T-cell (primary cell): ENCODE measurements around the gene ZNF723. TPM values are rescaled to one million over a fixed set of nuclear protein-coding genes. Genes with fewer than 3 reads are reported as not detected.
"Not testable (repeated sequence)": the region's sequence is repeated elsewhere in the genome, so short reads cannot be mapped to it uniquely, and the experiment has no call there.

Source experiments
- ATAC-seq, 4 experiments: fragments of 200-7000 bp in 3 of 4; fragments of 150-1000 bp in 1 of 4; cut with Tn5 transposase; replicated peaks in 1 of 4; 1 replicate in 3 of 4; 2 replicates in 1 of 4; pipeline ENCODE4 v1.10.0; 2021; ENCODE audit warnings: moderate library complexity in 3 of 4, mild to moderate bottlenecking in 2 of 4, moderate number of reproducible peaks in 1 of 4
- CTCF ChIA-PET, 2 donors: fragments of 300-600 bp; sonication (Branson Sonifier 250); formaldehyde crosslinking; loops; one replicate each; lab custom pipeline; 2022; ENCODE audit warnings: antibody characterized with exemption in 2 of 2; lab: Charles Lee
- POLR2A ChIA-PET, 2 donors: fragments of 300-600 bp; sonication (Branson Sonifier 250); formaldehyde crosslinking; loops; one replicate each; lab custom pipeline; 2022; ENCODE audit warnings: antibody characterized with exemption in 2 of 2; lab: Charles Lee
- DNase-seq, 35 experiments: peaks; one replicate each; pipeline versions ENCODE4 v3.0.0 to v3.0.0-alpha.2; 2013 to 2023
- H3K27ac ChIP-seq: one replicate; pipeline ENCODE4 v1.5.1; 2013; ENCODE audit warnings: low read length
- H3K27me3 ChIP-seq, 2 experiments: replicated peaks in 1 of 2; 1 replicate in 1 of 2; 2 replicates in 1 of 2; pipeline versions ENCODE4 v1.6.1 to v1.7.0; 2013; ENCODE audit warnings: low read length in 1 of 2, mixed read lengths in 1 of 2; ENCODE audit not compliant: control insufficient read depth in 2 of 2, insufficient read depth in 2 of 2; ENCODE audit errors: extremely low read depth in 1 of 2
- H3K36me3 ChIP-seq, 2 donors: 1 replicate in 1 of 2; 2 replicates in 1 of 2; pipeline versions ENCODE4 v1.6.1 to v1.7.0; 2013; ENCODE audit warnings: low read length in 1 of 2; ENCODE audit not compliant: control insufficient read depth in 2 of 2, insufficient read depth in 1 of 2; ENCODE audit errors: extremely low read depth in 1 of 2
- H3K4me1 ChIP-seq, 2 experiments: 1 replicate in 1 of 2; 2 replicates in 1 of 2; pipeline versions ENCODE4 v1.6.1 to v1.7.0; 2013; ENCODE audit warnings: low read length in 2 of 2, mixed read lengths in 1 of 2; ENCODE audit not compliant: insufficient read depth in 2 of 2, control insufficient read depth in 1 of 2; ENCODE audit errors: extremely low read depth in 1 of 2
- H3K4me3 ChIP-seq, 2 donors: 1 replicate in 1 of 2; 2 replicates in 1 of 2; pipeline versions ENCODE4 v1.5.1 to v1.7.0; 2013; ENCODE audit warnings: mild to moderate bottlenecking in 2 of 2, low read length in 1 of 2, moderate library complexity in 1 of 2; ENCODE audit not compliant: control insufficient read depth in 1 of 2; ENCODE audit errors: extremely low read depth in 1 of 2
- H3K9me3 ChIP-seq: 2 replicates; pipeline ENCODE4 v1.7.0; 2013
- H3K27ac Mint-ChIP-seq, 2 donors: one replicate each; pipeline ENCODE4 v1.8.0; 2020 to 2021; ENCODE audit warnings: mild to moderate bottlenecking in 2 of 2, mixed read lengths in 2 of 2
- H3K27me3 Mint-ChIP-seq, 2 donors: one replicate each; pipeline ENCODE4 v1.8.0; 2021 to 2022; ENCODE audit warnings: mixed read lengths in 2 of 2
- H3K36me3 Mint-ChIP-seq: one replicate; pipeline ENCODE4 v1.8.0; 2021; ENCODE audit warnings: mixed read lengths
- H3K4me1 Mint-ChIP-seq, 3 donors: one replicate each; pipeline ENCODE4 v1.8.0; 2020 to 2022; ENCODE audit warnings: mixed read lengths in 3 of 3, mild to moderate bottlenecking in 1 of 3
- H3K4me3 Mint-ChIP-seq, 3 donors: one replicate each; pipeline ENCODE4 v1.8.0; 2020 to 2022; ENCODE audit warnings: mild to moderate bottlenecking in 3 of 3, mixed read lengths in 3 of 3, moderate library complexity in 3 of 3
- H3K9me3 Mint-ChIP-seq, 3 donors: one replicate each; pipeline ENCODE4 v1.8.0; 2020 to 2022; ENCODE audit warnings: mixed read lengths in 3 of 3
- WGBS: methylation state at CpG from one replicate; pipeline ENCODE4 v1.1.5; 2013; ENCODE audit warnings: missing lambda C conversion rate; ENCODE audit not compliant: insufficient coverage; 5-methylcytosine and 5-hydroxymethylcytosine counted together
- total RNA-seq, 35 experiments: library from RNA in 6 of 35; stranded (reverse) in 6 of 35; fragments of 120-200 nt in 1 of 35; gene quantifications; one replicate each; pipeline versions ENCODE4 v1.2.1 to v1.2.4 and lab custom pipeline; 2013 to 2026

The ZNF723 gene
- total RNA-seq (not detected), total RNA-seq (lab: John Stamatoyannopoulos, UW) (0 to 0.09 (median 0) reads per million in 29 experiments)
- not detected for total RNA-seq (2013)

DNA sequence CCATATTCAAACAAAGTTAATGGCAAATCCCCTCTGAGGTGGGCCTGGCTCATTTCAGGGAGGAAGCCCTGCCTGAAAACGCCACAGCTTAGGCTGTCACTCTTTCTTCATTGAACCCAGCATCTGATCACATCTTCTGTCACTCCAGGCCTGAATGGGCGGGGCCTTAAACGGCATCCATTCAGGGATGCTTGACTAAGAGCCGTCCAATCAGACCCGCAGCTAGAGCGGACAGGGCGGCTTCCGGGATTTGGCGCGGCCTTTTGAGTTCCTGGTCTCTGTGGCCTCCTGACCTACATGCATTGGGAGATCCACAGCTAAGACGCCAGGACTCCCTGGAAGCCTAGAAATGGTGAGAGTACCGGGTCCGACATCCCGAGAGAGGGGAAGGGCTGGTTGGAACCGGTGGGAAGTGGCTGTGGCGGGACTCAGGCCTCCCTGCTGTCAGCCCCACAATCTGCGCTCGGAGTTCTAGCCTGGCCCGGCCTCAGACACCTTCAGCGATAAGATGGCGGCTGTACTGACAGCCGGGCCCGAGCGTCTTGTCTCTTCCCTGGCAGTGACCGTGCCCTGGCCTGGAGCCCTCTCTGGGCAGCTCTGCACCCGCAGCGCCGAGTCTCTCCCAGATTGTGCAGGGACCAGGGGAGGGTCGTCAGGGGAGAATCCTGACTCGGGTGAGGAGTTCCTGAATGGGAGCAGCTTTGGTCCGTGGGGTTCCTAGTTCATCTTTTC, at the start of gene ZNF723:
ZNF723 (plus strand) TSS at position 261 of the 732 bp plus-strand sequence; CDS start at position 350, 89 bp downstream.
- H3K9me3 ChIP-seq = no peaks in the 10 kb centered on the region
- no peaks in the 10 kb centered on the region for H3K4me1 Mint-ChIP-seq
- no peak within 1 kb of the TSS for H3K4me3 Mint-ChIP-seq
- ATAC-seq = no peak
- ChIA-PET CTCF (no interaction called here), POLR2A (no interaction called here)
- WGBS = 37% methylated on average over 26 of the region's 31 CpGs
- peaks cover 13 to 22% (median 20%) of the 10 kb centered on the region in 3 donors for H3K9me3 Mint-ChIP-seq
- no peaks in the 10 kb centered on the region for H3K4me1 ChIP-seq
- no peak for DNase-seq
- no peak within 1 kb of the TSS for H3K27ac Mint-ChIP-seq
- no peaks in the 10 kb centered on the region for H3K36me3 Mint-ChIP-seq
- H3K4me3 ChIP-seq = no peak within 1 kb of the TSS
- H3K27ac ChIP-seq = no peak within 1 kb of the TSS
- H3K27me3 ChIP-seq = no peaks in the 10 kb centered on the region
- H3K27me3 Mint-ChIP-seq = no peaks in the 10 kb centered on the region
- H3K36me3 ChIP-seq = no peaks in the 10 kb centered on the region

DNA sequence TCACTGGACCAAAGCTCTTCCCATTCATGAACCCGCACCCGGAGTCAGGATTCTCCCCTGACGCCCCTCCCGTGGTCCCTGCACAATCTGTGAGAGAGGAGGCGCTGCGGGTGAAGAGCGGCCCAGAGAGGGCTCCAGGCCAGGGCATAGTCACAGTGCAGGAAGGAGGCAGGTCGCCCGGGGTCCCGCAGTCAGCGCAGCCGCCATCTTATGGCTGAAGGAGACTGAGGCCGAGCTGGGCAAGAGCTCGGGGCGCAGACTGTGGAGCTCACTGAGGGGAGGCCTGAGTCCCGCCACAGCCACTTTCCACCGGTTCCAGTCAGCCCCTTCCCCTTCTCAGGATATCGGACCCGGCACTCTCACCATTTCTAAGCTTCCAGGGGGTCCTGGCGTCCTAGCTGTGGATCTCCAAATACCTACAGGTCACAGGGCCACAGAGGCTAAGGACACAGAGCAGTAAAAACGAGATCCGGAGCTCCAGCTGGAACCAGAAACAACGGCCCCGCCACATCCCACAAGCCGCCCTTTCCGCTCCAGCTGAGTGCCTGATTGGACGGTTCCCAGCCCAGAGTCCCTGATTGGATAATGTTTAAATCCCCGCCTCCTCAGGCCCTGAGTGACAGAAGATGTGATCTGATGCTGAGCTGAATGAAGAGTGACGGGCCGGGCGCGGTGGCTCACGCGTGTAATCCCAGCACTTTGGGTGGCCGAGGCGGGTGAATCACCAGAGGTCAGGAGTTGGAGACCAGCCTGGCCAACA, 48.3 kb upstream of the ZNF723 start, which contains the start of gene ZNF99:
ZNF99 (minus strand) TSS at position 501 of the 760 bp plus-strand sequence; CDS start at position 366, 135 bp downstream.
- Mint-ChIP-seq H3K27ac (no peak within 1 kb of the TSS), H3K27me3 (peaks cover 0 to 8% of the 10 kb centered on the region in 2 donors), H3K36me3 (no peaks in the 10 kb centered on the region), H3K4me3 (no peak within 1 kb of the TSS), H3K9me3 (peaks cover 12 to 23% (median 18%) of the 10 kb centered on the region in 3 donors), H3K4me1 (no peaks in the 10 kb centered on the region)
- H3K9me3 ChIP-seq = no peaks in the 10 kb centered on the region
- ATAC-seq (no peak), DNase-seq (no peak)
- no peaks in the 10 kb centered on the region for H3K4me1 ChIP-seq
- ChIA-PET CTCF (no interaction called here), POLR2A (no interaction called here)
- no peak within 1 kb of the TSS for H3K27ac ChIP-seq
- no peak within 1 kb of the TSS for H3K4me3 ChIP-seq
- WGBS = 20% methylated on average over 19 of the region's 36 CpGs
- no peaks in the 10 kb centered on the region for H3K36me3 ChIP-seq
- H3K27me3 ChIP-seq = peaks cover 0 to 6% of the 10 kb centered on the region in 2 experiments

DNA sequence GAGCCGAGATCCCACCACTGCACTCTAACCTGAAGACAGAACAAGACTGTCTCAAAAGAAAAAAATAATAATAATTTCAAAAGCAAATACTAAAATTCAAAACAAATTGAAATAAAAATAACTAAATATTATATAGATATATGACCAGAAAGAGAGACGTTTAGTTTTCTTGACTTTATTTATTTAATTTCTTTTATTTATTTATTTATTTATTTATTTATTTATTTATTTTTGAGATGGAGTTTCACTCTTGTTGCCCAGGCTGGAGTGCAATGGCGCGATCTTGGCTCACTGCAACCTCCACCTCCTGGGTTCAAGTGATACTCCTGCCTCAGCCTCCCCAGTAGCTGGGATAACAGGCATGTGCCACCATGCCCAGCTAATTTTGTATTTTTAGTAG, 39.2 kb upstream of the ZNF723 start:
- WGBS = no CpG with 5 or more reads among the region's 4 CpGs
- ATAC-seq, H3K27ac Mint-ChIP-seq, H3K27me3 ChIP-seq, H3K27ac ChIP-seq, H3K36me3 Mint-ChIP-seq, H3K27me3 Mint-ChIP-seq, H3K4me3 Mint-ChIP-seq, H3K4me1 ChIP-seq, H3K9me3 ChIP-seq, DNase-seq, H3K36me3 ChIP-seq, H3K4me1 Mint-ChIP-seq, POLR2A ChIA-PET, H3K4me3 ChIP-seq, CTCF ChIA-PET: not testable (repeated sequence)
- H3K9me3 Mint-ChIP-seq = peaks cover 11 to 47% (median 28%) of the 10 kb centered on the region in 3 donors

DNA sequence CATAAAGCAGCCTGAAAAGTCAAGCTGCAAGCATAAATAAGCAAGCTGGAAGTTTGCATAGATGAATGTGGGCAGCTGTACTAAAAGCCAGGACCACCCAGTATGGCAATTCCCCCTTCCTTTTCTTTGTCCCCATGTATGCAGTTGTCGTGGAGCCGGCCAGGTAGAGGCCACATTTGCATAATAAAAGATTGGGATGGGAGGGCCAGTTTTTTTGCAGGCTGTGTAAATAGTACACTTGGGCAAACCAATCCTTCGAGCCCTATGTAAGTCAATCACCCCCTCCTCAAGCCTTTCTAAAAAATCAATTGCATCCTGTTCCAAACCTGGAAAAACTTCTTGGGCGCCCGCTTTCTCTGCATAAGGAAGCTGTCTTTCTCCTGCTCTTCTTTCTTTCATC, 35.1 kb upstream of the ZNF723 start:
- POLR2A ChIA-PET = no interaction called here
- no CpG with 5 or more reads among the region's 5 CpGs for WGBS

GRCh38 chr19:22806418-22806817, 25.7 kb upstream of the ZNF723 start:
- Mint-ChIP-seq H3K4me1 (no peaks in the 10 kb centered on the region), H3K27me3 (peaks cover 0 to 3% of the 10 kb centered on the region in 2 donors), H3K27ac (no peak overlapping the region), H3K9me3 (peaks cover 17 to 20% (median 17%) of the 10 kb centered on the region in 3 donors), H3K4me3 (no peak overlapping the region), H3K36me3 (no peaks in the 10 kb centered on the region)
- H3K27me3 ChIP-seq = peaks cover 0 to 3% of the 10 kb centered on the region in 2 experiments
- H3K9me3 ChIP-seq = no peaks in the 10 kb centered on the region
- POLR2A ChIA-PET = no interaction called here
- DNase-seq = no peak
- no peaks in the 10 kb centered on the region for H3K36me3 ChIP-seq
- no peak overlapping the region for H3K4me3 ChIP-seq
- H3K4me1 ChIP-seq = no peaks in the 10 kb centered on the region
- WGBS = 44% methylated on average over 3 of the region's 11 CpGs
- no peak overlapping the region for H3K27ac ChIP-seq
- CTCF ChIA-PET = no interaction called here
- ATAC-seq = no peak

More for the DNA sequence above, 35.1 kb upstream of the ZNF723 start:
- Histone ChIP-seq H3K9me3 (no peaks in the 10 kb centered on the region), H3K27me3 (no peaks in the 10 kb centered on the region), H3K27ac (no peak overlapping the region), H3K36me3 (no peaks in the 10 kb centered on the region), H3K4me3 (no peak overlapping the region), H3K4me1 (no peaks in the 10 kb centered on the region)
- no peak overlapping the region for H3K27ac Mint-ChIP-seq
- H3K27me3 Mint-ChIP-seq = no peaks in the 10 kb centered on the region
- H3K4me1 Mint-ChIP-seq = no peaks in the 10 kb centered on the region
- DNase-seq (no peak), ATAC-seq (no peak)
- H3K9me3 Mint-ChIP-seq = peaks cover 28 to 56% (median 38%) of the 10 kb centered on the region in 3 donors
- no peak overlapping the region for H3K4me3 Mint-ChIP-seq
- no peaks in the 10 kb centered on the region for H3K36me3 Mint-ChIP-seq
- CTCF ChIA-PET = no interaction called here

DNA sequence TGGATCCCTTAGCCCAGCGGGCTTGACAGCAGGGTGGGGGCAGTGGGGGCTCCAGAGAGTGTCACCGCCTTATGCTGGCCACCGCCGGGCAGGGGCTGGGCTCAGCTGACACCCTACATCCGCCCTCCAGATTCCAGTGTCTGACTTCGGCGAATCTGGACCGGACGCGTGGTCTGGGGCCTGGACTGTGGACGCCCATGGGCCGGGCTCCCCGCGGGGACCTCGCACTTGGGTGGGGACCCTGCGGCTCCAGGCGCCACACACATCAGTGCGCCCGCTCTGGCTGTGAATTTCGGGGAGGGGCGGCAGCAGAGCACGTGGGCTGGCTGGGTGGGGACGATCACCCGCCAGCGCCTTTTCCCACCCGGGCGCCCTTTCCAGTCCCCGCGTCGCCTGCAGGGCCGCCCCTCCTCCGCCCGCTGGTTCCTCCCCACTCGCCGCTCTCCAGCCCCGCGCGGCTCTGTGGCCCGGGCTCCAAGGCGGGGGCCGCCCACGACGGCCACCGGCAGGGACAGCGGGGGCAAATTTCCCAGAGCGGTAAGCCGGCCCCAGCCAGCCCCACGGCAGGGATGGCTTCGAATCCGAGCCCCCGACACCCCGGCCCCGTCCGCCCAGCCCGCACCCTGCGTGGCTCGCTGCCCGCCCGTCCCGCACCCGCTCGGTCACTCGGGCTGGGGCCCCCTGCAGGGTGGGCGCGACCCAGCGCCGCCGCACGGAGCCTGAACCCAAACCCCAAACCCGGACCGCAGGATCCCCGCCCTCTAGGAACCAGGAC, 24.8 kb upstream of the ZNF723 start:
- CTCF ChIA-PET = no interaction called here
- ATAC-seq (no peak), DNase-seq (no peak)
- no peaks in the 10 kb centered on the region for H3K36me3 ChIP-seq
- H3K4me3 ChIP-seq = no peak overlapping the region
- H3K4me1 Mint-ChIP-seq = no peaks in the 10 kb centered on the region
- H3K4me1 ChIP-seq = no peaks in the 10 kb centered on the region
- H3K27ac ChIP-seq = no peak overlapping the region
- H3K27me3 Mint-ChIP-seq = peaks cover 0 to 3% of the 10 kb centered on the region in 2 donors
- H3K9me3 Mint-ChIP-seq = peaks cover 17 to 20% (median 17%) of the 10 kb centered on the region in 3 donors
- H3K36me3 Mint-ChIP-seq = no peaks in the 10 kb centered on the region
- POLR2A ChIA-PET = no interaction called here
- H3K27me3 ChIP-seq = peaks cover 0 to 3% of the 10 kb centered on the region in 2 experiments
- H3K4me3 Mint-ChIP-seq = no peak overlapping the region
- 23% methylated on average over 69 of the region's 72 CpGs for WGBS
- no peak overlapping the region for H3K27ac Mint-ChIP-seq
- H3K9me3 ChIP-seq = no peaks in the 10 kb centered on the region
